Activated CD8-positive, alpha-beta memory T cell treated with anti-CD3 and anti-CD28 coated beads for 4 hours (primary cell): ENCODE results near the gene SDR9C7.
"Not testable (repeated sequence)": the region's sequence is repeated elsewhere in the genome, so short reads cannot be mapped to it uniquely, and the experiment has no call there.

ENCODE experiments used
- DNase-seq, 2 donors: peaks; one replicate each; pipeline ENCODE4 v3.0.0-alpha.2; 2020; ENCODE audit warnings: low read depth in 2 of 2

The SDR9C7 gene

DNA sequence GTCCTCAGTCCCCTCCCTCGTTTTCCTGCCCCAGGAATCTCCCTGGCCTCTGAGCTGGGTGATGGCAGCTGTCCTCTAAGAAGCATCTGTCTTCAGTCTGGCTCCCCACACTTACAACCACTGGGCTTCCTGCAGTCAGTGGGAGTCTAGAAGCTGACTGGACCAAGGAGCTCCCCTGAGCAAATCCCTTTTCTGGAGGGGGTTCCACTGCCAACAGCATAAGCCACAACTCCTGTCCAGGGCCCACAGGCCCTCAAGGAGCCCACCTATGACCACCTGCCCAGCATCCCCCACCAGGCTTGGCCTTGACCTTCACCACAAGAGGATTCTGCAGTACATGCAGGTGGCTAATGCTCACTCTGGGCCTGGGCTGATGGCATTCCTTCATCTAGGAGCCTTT, 19.1 kb upstream of the SDR9C7 start:
- DNase-seq: no peak

DNA sequence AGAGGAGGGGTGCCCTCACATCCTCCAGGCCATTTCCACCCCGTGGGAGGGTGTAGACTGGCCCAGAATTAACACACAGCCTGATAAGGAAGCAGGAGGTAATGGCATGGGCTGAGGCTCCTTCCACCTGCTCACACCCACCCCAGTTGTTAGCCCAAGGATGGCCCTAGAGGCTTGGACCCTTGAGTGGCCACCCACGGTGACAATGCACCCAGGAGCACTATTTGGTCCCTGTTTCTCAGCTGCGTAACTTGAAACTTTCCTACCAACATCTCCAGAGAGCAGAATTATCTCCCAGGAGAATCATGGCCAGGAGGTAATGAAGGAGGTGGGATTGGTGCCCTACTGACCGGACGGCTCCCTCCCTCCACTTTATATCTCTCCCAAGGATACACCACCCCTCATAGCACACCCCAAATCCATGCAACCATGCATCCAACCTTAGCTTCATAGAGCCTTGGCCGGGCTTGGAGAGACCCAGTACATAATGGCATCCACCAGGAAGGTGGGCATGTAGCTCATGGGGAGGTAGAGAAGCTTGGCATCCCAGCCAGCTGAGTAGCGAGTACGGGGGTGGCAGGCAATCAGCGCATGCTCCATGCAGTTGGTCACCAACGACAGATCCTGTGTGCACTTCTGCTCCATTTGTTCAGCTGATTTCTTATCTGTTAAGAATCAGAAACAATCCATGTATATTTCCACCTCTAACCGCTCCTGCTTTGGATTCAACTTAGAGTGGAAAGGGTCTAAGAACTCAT, 17.6 kb upstream of the SDR9C7 start:
- DNase-seq: no peak

DNA sequence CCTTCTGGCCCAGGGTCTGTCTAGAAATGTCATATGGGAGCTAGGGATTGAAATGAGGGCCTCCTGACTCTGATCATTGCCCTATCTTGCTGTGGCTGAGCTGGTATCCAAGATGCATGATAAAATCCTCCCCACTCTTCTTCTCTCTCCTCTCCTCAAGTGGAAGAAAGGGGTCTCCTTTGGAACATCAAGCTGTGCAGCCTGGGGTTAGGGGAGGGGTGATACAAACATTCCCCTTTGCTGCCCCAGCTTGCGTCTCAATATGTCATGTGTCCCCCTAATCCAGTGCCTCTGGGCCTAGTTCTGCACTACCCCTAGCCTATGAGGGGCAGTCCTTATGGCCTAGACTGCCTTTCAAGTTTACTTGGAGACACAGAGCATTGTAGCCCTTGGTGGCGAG, 14.7 kb upstream of the SDR9C7 start:
- DNase-seq: no peak

DNA sequence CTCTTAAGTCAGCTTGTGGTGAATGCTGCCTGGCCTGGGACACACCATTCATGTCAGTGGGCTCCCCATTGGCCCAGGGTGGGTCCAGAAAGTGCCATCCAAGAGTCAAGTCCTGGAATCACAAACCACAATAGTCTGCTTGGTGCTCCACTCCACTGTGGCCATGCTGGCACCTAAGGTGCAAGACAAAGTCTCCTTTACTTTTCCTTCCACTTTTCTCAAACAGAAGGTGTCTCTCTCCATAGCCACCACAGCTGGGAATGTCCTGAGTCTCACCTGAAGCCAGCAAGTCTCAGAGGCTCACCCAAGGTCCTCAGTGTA, 14.2 kb upstream of the SDR9C7 start:
- no peak for DNase-seq

DNA sequence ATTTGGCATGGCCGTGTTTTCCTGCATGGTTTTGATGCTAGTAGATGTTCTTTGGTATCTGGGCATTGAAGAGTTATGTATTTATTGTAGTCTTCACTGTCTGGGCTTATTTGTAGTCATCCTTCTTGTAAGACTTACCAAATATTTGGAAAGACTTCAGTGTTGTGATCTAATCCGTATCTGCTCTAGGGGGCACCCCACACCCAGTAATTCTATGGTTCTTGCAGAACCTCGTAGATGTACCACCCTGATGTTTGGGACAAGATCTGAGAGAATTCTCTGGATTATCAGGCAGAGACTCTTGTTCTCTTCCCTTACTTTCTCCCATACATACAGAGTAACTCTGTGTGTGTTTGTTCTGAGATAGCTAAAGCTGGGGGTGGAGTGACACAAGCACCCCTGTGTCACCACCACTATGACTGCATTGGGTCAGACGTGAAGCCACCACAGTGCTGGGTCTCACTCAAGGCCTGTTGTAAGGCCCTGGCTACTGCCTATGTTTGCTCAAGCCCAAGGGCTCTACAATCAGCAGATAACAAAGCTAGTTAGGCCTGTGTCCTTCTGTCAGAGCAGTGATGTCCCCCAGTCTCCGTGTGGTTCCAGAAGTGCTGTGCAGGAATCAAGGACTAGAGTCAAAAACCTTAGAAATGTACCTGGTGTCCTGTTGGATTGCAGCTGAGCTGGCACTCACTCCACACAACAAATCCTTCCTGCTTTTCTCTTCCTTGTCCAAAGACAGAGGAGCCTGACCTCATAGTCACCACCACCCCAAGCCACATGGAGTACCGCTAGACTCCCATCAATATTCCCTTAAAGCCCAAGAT, 13.6 kb upstream of the SDR9C7 start:
- no peak for DNase-seq

DNA sequence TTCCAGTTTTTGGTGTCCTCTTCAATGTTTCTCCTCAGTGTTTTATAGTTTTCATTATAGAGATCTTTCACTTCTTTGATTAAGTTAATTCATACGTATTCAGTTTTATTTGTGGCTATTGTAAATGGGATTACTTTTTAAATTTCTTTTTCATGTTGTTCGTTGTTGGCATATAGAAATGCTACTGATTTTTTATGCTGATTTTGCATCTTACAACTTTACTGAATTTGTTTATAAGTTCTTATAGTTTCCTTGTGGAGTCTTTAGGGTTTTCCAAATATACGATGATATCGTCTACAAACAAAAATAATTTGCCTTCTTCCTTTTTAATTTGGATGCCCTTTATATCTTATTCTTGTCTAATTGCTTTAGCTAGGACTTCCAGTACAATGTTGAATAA, 9.7 kb upstream of the SDR9C7 start:
- no peak for DNase-seq

DNA sequence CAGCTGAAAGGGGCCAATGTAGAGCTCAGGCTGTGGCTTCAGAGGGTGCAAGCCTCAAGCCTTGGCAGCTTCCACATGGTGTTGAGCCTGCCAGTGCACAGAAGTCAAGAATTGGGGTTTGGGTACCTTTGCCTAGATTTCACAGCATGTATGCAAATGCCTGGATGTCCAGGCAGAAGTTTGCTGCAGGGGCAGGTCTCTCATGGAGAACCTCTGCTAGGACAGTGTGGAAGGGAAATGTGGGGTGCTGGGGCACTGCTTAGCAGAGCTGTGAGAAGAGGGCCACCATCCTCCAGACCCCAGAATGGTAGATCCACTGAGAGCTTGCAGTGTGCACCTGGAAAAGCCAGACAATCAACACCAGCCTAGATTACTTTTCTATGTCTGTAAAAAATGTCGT, 9.2 kb upstream of the SDR9C7 start:
- not testable (repeated sequence) for DNase-seq

DNA sequence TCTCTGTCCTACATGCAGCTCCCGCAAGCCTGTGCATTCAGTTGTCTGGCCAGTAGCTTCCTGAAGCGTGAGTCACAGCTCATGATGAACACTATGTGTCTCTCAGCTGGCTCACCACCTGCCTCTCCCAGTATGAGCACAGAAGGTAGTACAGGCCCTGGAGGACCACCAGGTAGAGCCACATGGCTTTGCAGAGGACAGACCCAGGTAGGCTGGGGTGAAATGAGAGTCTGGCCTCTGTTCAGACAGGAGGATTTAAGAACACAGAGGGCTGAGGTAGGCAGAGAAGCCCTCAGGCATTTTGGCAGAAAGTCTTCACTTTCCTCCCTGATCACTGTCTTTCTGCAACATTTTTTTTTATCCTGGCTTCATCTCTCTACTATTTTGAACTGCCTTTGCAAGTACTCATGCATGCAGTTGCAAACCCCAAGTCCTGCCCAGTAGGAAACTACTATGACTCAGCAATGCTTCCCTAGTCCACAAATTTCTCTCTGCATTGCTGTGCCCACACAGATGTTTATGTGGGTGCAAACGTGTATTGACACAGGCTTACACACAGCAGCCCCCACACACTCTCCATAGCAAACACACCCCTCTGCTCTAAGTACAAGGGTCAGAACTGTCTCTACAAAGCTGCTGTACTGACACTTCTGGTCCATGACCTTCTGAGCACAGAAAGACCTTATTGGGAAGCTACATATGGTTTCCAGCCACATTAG, 7.2 kb upstream of the SDR9C7 start:
- DNase-seq: no peak

DNA sequence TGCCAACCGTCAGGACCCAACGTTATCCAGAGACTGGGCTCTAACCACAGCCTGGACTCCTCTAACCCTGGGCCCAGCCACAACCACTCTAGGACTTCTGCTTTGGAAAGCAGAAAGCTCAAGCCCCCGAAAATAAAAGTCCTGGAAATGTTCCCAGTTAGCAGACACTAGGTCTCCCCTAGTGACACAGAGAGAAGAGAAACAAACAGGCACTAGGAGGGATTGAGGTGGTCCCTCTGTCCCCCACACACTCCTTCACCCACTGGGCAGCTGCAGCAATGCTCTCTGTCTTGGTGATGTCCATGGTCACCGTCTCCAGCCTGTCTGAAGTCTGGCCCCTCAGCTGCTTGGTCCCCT, 6.7 kb upstream of the SDR9C7 start:
- DNase-seq: not testable (repeated sequence)

DNA sequence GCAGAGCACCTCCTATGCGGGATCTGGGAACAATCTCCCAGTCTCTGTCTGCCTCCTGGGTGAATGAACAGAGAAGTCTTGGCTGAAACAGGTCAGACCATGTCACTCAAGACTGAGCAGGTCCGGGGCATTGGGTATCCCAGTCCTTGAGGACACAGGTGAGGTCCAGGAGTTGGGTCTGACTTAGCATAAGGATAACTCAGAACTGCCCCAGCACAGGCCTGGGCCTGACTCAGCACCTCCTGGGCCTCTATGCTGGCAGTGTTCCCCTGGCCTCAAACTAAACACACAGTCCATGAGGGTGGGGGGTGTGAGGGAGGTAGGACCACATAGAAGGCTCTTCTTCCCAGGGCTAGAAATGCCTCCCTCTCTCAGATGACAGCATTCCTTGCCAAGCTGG, 1.5 kb upstream of the SDR9C7 start:
- no peak for DNase-seq

DNA sequence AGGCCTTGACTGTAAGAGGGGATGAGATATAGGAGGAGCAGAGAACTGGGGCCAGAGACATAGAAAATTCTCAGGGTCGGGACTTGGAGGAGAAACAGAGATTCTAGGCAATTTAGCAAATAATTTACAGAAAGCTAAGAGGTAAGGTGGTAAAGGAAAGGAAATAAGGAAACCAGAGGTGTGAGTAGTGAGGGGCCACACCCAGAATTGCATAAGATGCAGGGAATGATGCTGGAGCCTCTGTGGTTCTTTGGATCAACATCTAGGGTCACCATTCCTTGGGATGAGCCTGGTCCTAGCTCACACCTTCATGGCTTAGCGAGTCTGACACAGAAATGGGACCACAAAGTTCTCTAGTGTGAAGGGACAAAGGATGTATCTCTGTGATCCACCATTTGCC, 949 bp upstream of the SDR9C7 start:
- no peak for DNase-seq

DNA sequence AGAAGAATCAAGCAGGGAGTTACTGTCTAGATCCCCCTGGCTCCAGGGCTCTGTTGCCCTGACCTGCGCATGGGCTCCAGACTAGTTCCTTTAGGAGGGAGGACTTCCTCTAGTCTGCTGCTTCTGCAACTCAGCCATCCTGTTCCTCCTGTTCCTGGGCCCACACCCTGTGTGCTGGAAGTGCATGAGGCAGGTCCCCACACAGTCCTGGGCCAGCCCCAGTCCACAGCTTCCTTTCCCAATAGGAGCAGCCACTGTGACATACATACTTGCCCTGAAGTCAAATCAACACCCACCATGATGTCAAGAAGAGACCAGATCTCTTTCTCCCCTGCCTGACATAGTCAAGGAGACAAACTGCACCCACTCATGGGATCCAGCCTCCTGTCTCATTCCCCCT, 1.3 kb downstream of the SDR9C7 start:
- no peak for DNase-seq

DNA sequence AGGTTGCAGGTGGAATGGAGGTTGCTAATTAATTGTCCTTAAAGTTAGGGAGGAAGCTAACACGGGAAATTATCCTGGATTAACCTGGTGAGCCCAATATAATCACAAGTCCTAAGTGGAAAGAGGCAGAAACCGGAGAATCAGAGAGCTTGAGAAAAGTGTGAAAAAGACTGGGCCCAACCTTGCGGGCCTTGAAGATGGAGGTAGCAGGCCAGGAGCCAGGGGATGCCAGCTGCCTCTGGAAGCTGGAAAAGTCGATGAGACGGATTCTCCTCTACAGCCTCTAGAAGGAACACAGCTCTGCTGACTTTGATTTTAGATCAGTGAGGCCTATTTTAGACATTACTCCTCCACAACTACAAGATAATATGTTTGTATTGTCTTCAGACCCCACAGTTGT, 2.1 kb downstream of the SDR9C7 start:
- no peak for DNase-seq

DNA sequence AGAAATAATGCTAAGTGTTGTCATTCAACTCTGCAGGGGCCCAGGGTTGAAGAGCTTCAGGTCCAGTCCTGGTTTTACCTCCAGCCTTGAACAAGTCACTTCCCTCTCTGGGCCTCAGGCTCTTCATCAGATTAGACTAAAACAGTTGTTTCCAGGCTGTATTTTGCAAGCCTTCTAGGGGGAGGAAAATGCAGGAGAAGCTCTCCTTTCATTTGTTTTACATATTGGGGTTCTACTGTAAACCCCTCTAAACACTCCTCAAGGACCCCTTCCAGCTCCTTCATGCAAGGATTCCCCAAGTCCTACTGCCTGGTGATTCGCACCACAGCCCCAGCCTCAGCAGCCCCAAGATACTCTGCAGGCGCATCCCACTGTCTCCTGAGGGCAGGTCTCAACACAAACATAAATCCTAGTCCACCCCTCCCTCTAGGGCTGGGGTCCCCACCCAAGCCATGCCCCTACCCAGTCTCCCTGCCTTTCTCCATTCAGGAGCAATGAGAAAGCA, 2.7 kb downstream of the SDR9C7 start:
- DNase-seq: no peak

DNA sequence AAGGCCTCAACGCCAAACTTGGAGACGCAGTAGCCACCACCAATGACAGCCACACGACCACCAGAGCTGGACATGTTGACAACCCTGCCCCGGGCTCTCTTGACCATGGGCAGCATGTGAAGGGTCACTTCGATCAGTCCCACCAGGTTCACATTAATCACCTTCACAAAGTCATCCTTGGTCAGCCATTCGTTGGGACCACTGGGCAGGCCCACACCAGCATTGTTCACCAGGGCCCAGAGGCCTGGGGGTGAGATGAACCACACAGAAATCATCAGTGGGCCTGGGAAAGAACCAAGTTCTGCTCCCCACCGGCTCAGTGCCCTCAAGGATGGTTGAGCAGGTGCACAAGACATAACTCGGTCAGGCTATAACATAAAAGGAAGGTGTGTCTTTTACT, 4.0 kb downstream of the SDR9C7 start:
- no peak for DNase-seq

DNA sequence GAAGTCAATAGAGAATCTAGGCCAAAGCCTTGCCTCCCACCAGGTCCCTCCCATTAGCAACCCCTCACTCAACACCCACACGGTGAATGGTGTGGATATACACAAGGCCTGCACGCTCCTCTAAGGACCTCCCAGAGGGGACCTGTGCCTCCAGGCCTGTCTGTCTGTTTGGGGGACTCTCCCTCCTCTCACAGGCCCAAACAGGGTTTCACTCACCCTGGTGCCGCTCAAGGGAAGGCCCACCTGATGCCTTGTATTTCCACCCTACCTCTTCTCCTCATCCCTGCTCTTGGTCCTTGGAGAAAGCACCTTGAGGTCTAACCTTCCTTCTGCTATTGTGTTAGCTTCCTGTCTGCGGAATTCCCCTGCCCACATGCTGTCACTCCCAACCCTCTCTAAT, 4.4 kb downstream of the SDR9C7 start:
- no peak for DNase-seq

DNA sequence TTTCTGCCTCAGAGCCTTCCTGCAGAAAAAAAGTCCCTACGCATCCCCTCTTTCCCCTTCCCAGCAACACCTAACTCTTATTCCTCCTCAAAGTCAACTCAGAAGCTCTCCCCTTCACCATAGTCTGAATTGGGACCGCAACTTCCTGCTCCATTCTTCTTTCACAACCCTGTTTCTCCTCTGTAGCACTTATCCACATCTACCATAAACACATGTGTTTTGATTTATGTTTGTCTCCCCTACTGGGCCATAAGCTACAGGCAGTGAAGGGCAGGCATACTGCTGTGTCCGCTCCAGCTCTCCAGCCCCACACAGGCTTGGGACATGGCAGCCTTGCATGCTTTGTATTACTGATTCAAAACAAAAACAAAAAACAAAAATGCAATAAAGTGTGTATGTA, 5.9 kb downstream of the SDR9C7 start:
- DNase-seq: no peak

DNA sequence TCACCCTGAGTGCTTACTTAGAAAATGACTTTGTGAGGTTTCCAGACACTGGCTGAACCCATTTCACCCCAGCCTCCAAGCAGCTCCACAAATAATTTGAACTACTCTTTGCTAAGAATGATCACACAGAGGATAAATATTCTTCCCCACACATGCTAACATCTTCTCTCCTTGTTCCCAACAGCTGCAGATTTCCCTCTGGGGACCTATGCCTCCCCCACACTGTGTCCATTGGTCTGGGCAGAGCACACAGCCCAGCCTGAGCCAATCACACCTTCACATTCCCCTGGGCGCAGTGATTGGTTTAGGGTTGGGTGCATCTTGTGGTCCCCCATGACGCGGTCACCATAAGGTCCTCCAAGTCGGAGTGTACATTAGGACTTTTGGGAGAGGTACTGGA, 6.9 kb downstream of the SDR9C7 start:
- no peak for DNase-seq

DNA sequence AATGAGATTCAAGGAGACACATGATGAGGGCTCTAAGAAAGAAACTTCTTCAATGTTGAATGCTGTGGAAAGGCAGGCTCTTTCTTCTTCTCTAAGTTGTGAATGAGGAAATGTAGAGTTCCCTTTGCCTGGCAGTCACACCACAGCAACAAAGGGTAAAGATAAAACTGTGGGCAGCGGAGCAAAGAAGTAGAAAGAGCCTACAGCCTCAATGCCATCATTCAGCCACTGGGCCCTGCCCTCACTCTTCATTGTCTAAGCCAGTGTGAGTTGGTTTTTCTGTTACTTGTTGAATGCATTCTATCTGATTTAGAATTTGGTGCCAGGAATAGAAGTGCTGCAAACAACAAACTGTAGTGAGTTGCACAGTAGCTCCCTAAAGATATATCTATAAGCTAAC, 12.2 kb downstream of the SDR9C7 start:
- DNase-seq: no peak

DNA sequence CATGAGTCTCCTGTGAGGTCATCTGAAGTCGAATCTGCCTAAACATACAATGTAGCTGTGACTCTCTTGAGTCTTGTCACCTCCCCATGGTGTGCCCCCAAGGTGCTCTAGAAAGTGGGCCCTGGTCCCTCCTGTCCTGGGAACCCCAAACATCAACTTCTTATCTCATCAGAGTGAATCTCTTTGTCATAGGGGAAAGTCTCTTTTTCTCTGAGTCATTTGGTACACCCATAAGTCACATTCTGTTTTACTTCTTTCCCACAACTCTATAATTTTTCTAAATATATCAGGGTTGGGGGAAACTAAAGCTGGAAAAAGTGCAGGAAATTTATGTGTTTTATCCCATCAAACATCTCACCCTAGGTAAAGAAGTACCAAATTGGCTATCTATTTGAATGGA, 12.9 kb downstream of the SDR9C7 start:
- DNase-seq: no peak

DNA sequence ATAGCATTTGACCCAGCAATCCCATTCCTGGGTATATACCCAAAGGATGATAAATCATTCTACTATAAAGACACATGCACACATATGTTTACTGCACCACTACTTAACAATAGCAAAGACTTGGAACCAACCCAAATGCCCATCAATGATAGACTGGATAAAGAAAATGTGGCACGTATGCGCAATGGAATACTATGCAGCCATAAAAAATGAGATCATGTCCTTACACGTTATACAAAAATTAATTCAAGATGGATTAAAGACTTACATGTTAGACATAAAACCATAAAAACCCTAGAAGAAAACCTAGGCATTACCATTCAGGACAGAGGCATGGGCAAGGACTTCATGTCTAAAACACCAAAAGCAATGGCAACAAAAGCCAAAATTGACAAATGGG, 16.1 kb downstream of the SDR9C7 start:
- DNase-seq: not testable (repeated sequence)

DNA sequence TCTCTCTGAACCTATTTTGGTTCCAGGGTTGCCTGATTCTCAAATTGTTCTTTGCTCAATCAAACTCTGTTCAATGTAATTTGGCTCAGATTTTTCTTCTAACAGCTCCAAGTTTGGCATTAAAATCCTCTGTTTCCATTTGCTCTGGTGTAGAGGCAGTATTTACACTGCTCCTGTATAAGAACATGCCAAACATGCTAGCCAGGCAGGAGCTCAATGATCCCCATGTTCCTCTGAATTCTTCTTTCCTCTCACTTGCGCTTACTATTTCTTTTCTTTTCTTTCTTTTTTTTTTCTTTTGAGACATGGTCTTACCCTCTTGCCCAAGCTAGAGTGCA, 17.2 kb downstream of the SDR9C7 start:
- DNase-seq: no peak
